Measurements from ENCODE around the gene PAOX.

Gene PAOX

GRCh38 chr10:133359554-133359971 is 19.5 kb upstream of the PAOX start:
- Histone ChIP-seq H3K4me2 (ENCODE audit: low read length) (no peak overlapping the region), H3K9me2 (ENCODE audit: low read depth, low read length) (no peaks in the 10 kb centered on the region), H3K27me3 (ENCODE audit: insufficient read depth, low read length) (no peaks in the 10 kb centered on the region), H3K27ac (ENCODE audit: low read depth, low read length, poor library complexity, severe bottlenecking) (no peak overlapping the region), H3K4me1 (ENCODE audit: insufficient read depth, low read length, severe bottlenecking) (peaks cover 7% of the 10 kb centered on the region), H2AFZ (ENCODE audit: low read length) (no peak overlapping the region), H3K9me3 (ENCODE audit: low read length) (no peaks in the 10 kb centered on the region), H3K4me3 (ENCODE audit: low read depth, low read length, poor library complexity, severe bottlenecking) (no peak overlapping the region), H3F3A (ENCODE audit: insufficient read depth, low read length) (no peaks in the 10 kb centered on the region), H3K9ac (ENCODE audit: low read length) (no peak overlapping the region), H3K79me2 (ENCODE audit: insufficient read depth, low read length) (no peaks in the 10 kb centered on the region), H4K20me1 (ENCODE audit: insufficient read depth, low read length) (no peaks in the 10 kb centered on the region), H3K36me3 (ENCODE audit: insufficient read depth, low read length) (peaks cover 6% of the 10 kb centered on the region)
- TF ChIP-seq CTCF (IDR thresholded peaks at IDR 0.05; ENCODE audit: low read length) = no peak
- TF ChIP-seq EZH2 (IDR thresholded peaks at IDR 0.05; ENCODE audit: borderline replicate concordance, low read length) = no peak

GRCh38 chr10:133359972-133360610 is 19.0 kb upstream of the PAOX start:
- H3K9me3 ChIP-seq (ENCODE audit: low read length) = no peaks in the 10 kb centered on the region
- no peak for TF ChIP-seq CTCF (IDR thresholded peaks at IDR 0.05; ENCODE audit: low read length)
- no peak for TF ChIP-seq EZH2 (IDR thresholded peaks at IDR 0.05; ENCODE audit: borderline replicate concordance, low read length)
- H3F3A ChIP-seq (ENCODE audit: insufficient read depth, low read length) = no peaks in the 10 kb centered on the region
- H3K4me2 ChIP-seq (ENCODE audit: low read length) = no peak overlapping the region
- H3K9me2 ChIP-seq (ENCODE audit: low read depth, low read length) = no peaks in the 10 kb centered on the region
- no peak overlapping the region for H3K9ac ChIP-seq (ENCODE audit: low read length)
- no peaks in the 10 kb centered on the region for H3K27me3 ChIP-seq (ENCODE audit: insufficient read depth, low read length)
- H3K79me2 ChIP-seq (ENCODE audit: insufficient read depth, low read length) = no peaks in the 10 kb centered on the region
- peaks cover 7% of the 10 kb centered on the region for H3K4me1 ChIP-seq (ENCODE audit: insufficient read depth, low read length, severe bottlenecking)
- H3K27ac ChIP-seq (ENCODE audit: low read depth, low read length, poor library complexity, severe bottlenecking) = no peak overlapping the region
- no peak overlapping the region for H3K4me3 ChIP-seq (ENCODE audit: low read depth, low read length, poor library complexity, severe bottlenecking)
- H2AFZ ChIP-seq (ENCODE audit: low read length) = no peak overlapping the region
- peaks cover 9% of the 10 kb centered on the region for H3K36me3 ChIP-seq (ENCODE audit: insufficient read depth, low read length)
- H4K20me1 ChIP-seq (ENCODE audit: insufficient read depth, low read length) = no peaks in the 10 kb centered on the region

- TF ChIP-seq CTCF (IDR thresholded peaks at IDR 0.05; ENCODE audit: low read length) (no peak), EZH2 (IDR thresholded peaks at IDR 0.05; ENCODE audit: borderline replicate concordance, low read length) (no peak)
- H3K79me2 ChIP-seq (ENCODE audit: insufficient read depth, low read length) = no peaks in the 10 kb centered on the region
- no peaks in the 10 kb centered on the region for H3K9me2 ChIP-seq (ENCODE audit: low read depth, low read length)
- no peak overlapping the region for H3K27ac ChIP-seq (ENCODE audit: low read depth, low read length, poor library complexity, severe bottlenecking)
- H3K9me3 ChIP-seq (ENCODE audit: low read length) = no peaks in the 10 kb centered on the region
- no peak overlapping the region for H3K9ac ChIP-seq (ENCODE audit: low read length)
- H3K4me1 ChIP-seq (ENCODE audit: insufficient read depth, low read length, severe bottlenecking) = peaks cover 7% of the 10 kb centered on the region
- H3K27me3 ChIP-seq (ENCODE audit: insufficient read depth, low read length) = no peaks in the 10 kb centered on the region
- peaks cover 20% of the 10 kb centered on the region for H3K36me3 ChIP-seq (ENCODE audit: insufficient read depth, low read length)
- H3K4me3 ChIP-seq (ENCODE audit: low read depth, low read length, poor library complexity, severe bottlenecking) = no peak overlapping the region
- no peak overlapping the region for H3K4me2 ChIP-seq (ENCODE audit: low read length)
- no peaks in the 10 kb centered on the region for H4K20me1 ChIP-seq (ENCODE audit: insufficient read depth, low read length)
- no peaks in the 10 kb centered on the region for H3F3A ChIP-seq (ENCODE audit: insufficient read depth, low read length)
- H2AFZ ChIP-seq (ENCODE audit: low read length) = no peak overlapping the region
Observed at GRCh38 chr10:133361227-133361626, 17.8 kb upstream of the PAOX start.
